ENCODE measurements around the gene SNAP25. TPM values are rescaled to one million over a fixed set of nuclear protein-coding genes. Genes with fewer than 3 reads are reported as not detected.
A peak's percentile ranks its signal among the peaks of the same experiment; 100 is the strongest.

SNAP25 gene
- total RNA-seq, 1 donor from 2014 or later, result 0.60 TPM

- H3K27me3 Mint-ChIP-seq (ENCODE audit: low read depth), result peaks cover 4% of the 10 kb centered on the region
- H3K9me3 Mint-ChIP-seq (ENCODE audit: low read depth), result no peaks in the 10 kb centered on the region
- no peak overlapping the region for H3K4me3 Mint-ChIP-seq (ENCODE audit: unreplicated experiment)
- H3K4me1 Mint-ChIP-seq (ENCODE audit: low read depth), result peaks cover 7% of the 10 kb centered on the region
- no peak for DNase-seq (ENCODE audit: low spot score)
- no peak overlapping the region for H3K27ac Mint-ChIP-seq (ENCODE audit: unreplicated experiment)
- TF ChIP-seq, protein P1, sequence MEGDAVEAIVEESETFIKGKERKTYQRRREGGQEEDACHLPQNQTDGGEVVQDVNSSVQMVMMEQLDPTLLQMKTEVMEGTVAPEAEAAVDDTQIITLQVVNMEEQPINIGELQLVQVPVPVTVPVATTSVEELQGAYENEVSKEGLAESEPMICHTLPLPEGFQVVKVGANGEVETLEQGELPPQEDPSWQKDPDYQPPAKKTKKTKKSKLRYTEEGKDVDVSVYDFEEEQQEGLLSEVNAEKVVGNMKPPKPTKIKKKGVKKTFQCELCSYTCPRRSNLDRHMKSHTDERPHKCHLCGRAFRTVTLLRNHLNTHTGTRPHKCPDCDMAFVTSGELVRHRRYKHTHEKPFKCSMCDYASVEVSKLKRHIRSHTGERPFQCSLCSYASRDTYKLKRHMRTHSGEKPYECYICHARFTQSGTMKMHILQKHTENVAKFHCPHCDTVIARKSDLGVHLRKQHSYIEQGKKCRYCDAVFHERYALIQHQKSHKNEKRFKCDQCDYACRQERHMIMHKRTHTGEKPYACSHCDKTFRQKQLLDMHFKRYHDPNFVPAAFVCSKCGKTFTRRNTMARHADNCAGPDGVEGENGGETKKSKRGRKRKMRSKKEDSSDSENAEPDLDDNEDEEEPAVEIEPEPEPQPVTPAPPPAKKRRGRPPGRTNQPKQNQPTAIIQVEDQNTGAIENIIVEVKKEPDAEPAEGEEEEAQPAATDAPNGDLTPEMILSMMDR (IDR thresholded peaks at IDR 0.05), result no peak
- no peaks in the 10 kb centered on the region for H3K36me3 Mint-ChIP-seq (ENCODE audit: low read depth)
Observed at GRCh38 chr20:10344953-10345352, 126.3 kb downstream of the SNAP25 start.

- no peak for DNase-seq (ENCODE audit: low spot score)
- peaks cover 4% of the 10 kb centered on the region for H3K27me3 Mint-ChIP-seq (ENCODE audit: low read depth)
- TF ChIP-seq, protein P1 (IDR thresholded peaks at IDR 0.05), result no peak
- H3K27ac Mint-ChIP-seq (ENCODE audit: unreplicated experiment), result peak overlapping the region; percentile 29
- no peaks in the 10 kb centered on the region for H3K9me3 Mint-ChIP-seq (ENCODE audit: low read depth)
- peaks cover 20% of the 10 kb centered on the region for H3K4me1 Mint-ChIP-seq (ENCODE audit: low read depth)
- H3K36me3 Mint-ChIP-seq (ENCODE audit: low read depth), result no peaks in the 10 kb centered on the region
- no peak overlapping the region for H3K4me3 Mint-ChIP-seq (ENCODE audit: unreplicated experiment)
Observed at GRCh38 chr20:10347086-10347880, 128.7 kb downstream of the SNAP25 start.

DNA sequence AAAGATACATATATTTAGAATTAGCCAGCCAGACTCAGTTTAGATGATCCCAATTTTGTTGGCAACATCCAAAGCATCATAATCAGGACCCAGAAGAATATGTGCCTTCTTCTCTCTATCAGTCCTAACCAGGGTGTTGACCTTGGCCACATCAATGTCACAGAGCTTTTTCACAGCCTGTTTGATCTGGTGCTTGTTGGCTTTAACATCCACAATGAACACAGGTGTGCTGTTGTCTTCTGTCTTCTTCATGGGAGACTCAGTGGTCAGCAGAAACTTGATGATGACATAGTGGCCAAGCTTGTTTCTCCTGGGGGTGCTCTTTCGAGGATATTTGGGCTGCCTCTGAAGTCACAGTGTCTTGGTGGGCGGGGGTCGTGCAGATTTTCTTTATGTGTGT is 130.5 kb downstream of the SNAP25 start:
- TF ChIP-seq, protein P1 (IDR thresholded peaks at IDR 0.05), result no peak
- Mint-ChIP-seq H3K4me3 (ENCODE audit: unreplicated experiment) (no peak overlapping the region), H3K27me3 (ENCODE audit: low read depth) (no peaks in the 10 kb centered on the region), H3K4me1 (ENCODE audit: low read depth) (peaks cover 33% of the 10 kb centered on the region), H3K27ac (ENCODE audit: unreplicated experiment) (no peak overlapping the region), H3K36me3 (ENCODE audit: low read depth) (no peaks in the 10 kb centered on the region), H3K9me3 (ENCODE audit: low read depth) (no peaks in the 10 kb centered on the region)
- no peak for DNase-seq (ENCODE audit: low spot score)

GRCh38 chr20:10350188-10350842 is 131.7 kb downstream of the SNAP25 start:
- TF ChIP-seq, protein P1 (IDR thresholded peaks at IDR 0.05), result no peak
- Mint-ChIP-seq H3K9me3 (ENCODE audit: low read depth) (no peaks in the 10 kb centered on the region), H3K27me3 (ENCODE audit: low read depth) (no peaks in the 10 kb centered on the region), H3K36me3 (ENCODE audit: low read depth) (no peaks in the 10 kb centered on the region), H3K27ac (ENCODE audit: unreplicated experiment) (peak overlapping the region; percentile 47), H3K4me1 (ENCODE audit: low read depth) (peaks cover 33% of the 10 kb centered on the region), H3K4me3 (ENCODE audit: unreplicated experiment) (no peak overlapping the region)
- DNase-seq (ENCODE audit: low spot score), result no peak

GRCh38 chr20:10352934-10353824 is 134.5 kb downstream of the SNAP25 start:
- Mint-ChIP-seq H3K4me1 (ENCODE audit: low read depth) (peaks cover 26% of the 10 kb centered on the region), H3K9me3 (ENCODE audit: low read depth) (no peaks in the 10 kb centered on the region), H3K36me3 (ENCODE audit: low read depth) (no peaks in the 10 kb centered on the region), H3K27me3 (ENCODE audit: low read depth) (no peaks in the 10 kb centered on the region), H3K27ac (ENCODE audit: unreplicated experiment) (no peak overlapping the region), H3K4me3 (ENCODE audit: unreplicated experiment) (no peak overlapping the region)
- TF ChIP-seq, protein P1 (IDR thresholded peaks at IDR 0.05), result no peak
- DNase-seq (ENCODE audit: low spot score), result no peak
